ENCODE data around the gene ZNF575. TPM values are rescaled to one million over a fixed set of nuclear protein-coding genes. Genes with fewer than 3 reads are reported as not detected.
A peak's percentile ranks its signal among the peaks of the same experiment; 100 is the strongest.

The ZNF575 gene
- total RNA-seq, 1 donor from 2014 or later: not detected

DNA sequence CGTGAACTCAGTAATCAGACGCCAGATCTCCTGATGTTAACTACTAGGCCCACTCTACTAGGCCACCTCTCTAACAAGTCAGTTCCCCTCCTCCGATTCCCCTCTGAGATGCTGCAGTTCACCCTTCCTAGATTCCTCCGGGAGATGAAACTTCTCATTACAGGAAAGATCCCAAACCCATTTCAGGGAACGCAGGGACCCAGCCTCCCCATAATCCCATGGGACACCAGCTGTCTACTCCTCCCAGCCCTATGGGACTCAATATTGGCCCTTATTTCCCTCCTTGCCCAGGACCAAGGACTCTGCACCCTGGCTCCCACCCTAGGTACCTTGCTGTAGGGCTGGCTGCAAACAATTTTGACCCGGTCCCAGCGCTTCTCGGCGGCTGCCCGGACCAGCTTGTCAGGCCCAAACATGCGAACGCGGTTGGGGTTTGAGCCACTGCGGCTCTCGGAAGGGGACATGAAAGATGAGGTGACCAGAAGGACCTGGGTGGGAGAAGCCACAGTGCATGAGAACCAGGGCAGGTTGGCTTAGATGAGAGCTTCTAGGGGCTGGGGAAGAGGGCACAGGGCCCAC, 21.4 kb downstream of the ZNF575 start:
- H3K27me3 ChIP-seq (ENCODE audit: control insufficient read depth, insufficient read depth, low read length): no peaks in the 10 kb centered on the region
- H3K36me3 ChIP-seq (ENCODE audit: control insufficient read depth, insufficient read depth, low read length): peaks cover 24% of the 10 kb centered on the region
- DNase-seq (ENCODE audit: low read depth): no peak
- TF ChIP-seq CTCF (IDR thresholded peaks at IDR 0.05; ENCODE audit: insufficient read depth, low read length, severe bottlenecking): no peak
- no peak overlapping the region for H3K4me3 ChIP-seq (ENCODE audit: low read depth, low read length)
- FAIRE-seq: peak; percentile 72

DNA sequence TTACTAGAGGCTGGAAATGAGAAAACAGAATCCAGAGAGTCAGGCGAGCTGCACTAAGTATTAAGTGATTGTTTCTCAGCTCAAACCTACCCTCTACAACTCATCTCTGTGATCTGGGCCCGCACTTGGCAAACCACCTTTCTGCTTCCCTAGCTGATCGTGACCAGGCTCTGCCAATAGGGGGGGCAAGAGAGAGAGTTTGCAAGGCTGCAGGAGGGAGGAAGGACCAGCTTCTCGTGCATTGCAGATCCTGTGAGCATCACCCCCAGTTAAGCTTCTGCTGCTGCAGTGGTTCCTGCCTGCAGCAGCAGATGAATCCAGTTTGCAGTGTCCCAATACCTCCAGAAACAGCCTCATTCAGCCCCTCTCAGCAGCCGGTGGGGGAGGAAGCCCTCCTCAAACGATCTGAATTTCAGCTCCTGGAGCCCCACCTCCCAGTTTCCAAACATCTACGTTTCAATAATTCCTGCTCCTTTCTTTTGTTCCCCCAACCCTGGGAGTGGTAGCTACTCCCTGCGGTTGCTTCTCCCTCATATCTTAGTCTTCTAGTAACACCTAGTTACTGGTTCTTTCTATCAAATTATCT, 22.3 kb downstream of the ZNF575 start:
- H3K27me3 ChIP-seq (ENCODE audit: control insufficient read depth, insufficient read depth, low read length): no peaks in the 10 kb centered on the region
- peak; percentile 61 for DNase-seq (ENCODE audit: low read depth)
- FAIRE-seq: no peak
- H3K36me3 ChIP-seq (ENCODE audit: control insufficient read depth, insufficient read depth, low read length): peaks cover 24% of the 10 kb centered on the region
- peak; percentile 93 for TF ChIP-seq CTCF (IDR thresholded peaks at IDR 0.05; ENCODE audit: insufficient read depth, low read length, severe bottlenecking)
- no peak overlapping the region for H3K4me3 ChIP-seq (ENCODE audit: low read depth, low read length)

DNA sequence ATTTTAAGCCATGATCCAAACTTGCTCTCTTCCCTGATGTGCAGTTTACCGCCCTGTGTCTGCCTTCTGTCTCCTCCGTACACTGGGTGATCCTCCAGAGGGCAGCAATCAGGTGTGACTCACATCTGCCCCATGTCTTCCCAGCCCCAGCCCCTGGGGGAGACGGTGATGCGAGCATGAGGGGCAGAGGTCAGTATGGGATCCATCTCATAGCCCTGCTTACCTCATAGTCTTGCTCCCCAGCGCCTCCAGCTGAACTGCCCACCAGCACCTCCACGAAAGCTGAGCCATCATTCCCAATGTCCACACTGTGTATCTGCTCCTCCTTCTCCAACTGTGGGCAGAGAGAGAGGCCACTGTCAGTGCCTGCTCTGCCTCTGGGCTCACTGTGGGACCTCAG, 27.7 kb downstream of the ZNF575 start:
- FAIRE-seq (peak; percentile 18), DNase-seq (ENCODE audit: low read depth) (no peak)
- H3K27me3 ChIP-seq (ENCODE audit: control insufficient read depth, insufficient read depth, low read length): no peaks in the 10 kb centered on the region
- H3K4me3 ChIP-seq (ENCODE audit: low read depth, low read length): no peak overlapping the region
- peaks cover 1% of the 10 kb centered on the region for H3K36me3 ChIP-seq (ENCODE audit: control insufficient read depth, insufficient read depth, low read length)
- TF ChIP-seq CTCF (IDR thresholded peaks at IDR 0.05; ENCODE audit: insufficient read depth, low read length, severe bottlenecking): peak; percentile 3

GRCh38 chr19:43561139-43561970, 28.4 kb downstream of the ZNF575 start:
- no peak for TF ChIP-seq CTCF (IDR thresholded peaks at IDR 0.05; ENCODE audit: insufficient read depth, low read length, severe bottlenecking)
- Histone ChIP-seq H3K4me3 (ENCODE audit: low read depth, low read length) (no peak overlapping the region), H3K36me3 (ENCODE audit: control insufficient read depth, insufficient read depth, low read length) (peaks cover 1% of the 10 kb centered on the region), H3K27me3 (ENCODE audit: control insufficient read depth, insufficient read depth, low read length) (no peaks in the 10 kb centered on the region)
- FAIRE-seq (no peak), DNase-seq (ENCODE audit: low read depth) (no peak)

DNA sequence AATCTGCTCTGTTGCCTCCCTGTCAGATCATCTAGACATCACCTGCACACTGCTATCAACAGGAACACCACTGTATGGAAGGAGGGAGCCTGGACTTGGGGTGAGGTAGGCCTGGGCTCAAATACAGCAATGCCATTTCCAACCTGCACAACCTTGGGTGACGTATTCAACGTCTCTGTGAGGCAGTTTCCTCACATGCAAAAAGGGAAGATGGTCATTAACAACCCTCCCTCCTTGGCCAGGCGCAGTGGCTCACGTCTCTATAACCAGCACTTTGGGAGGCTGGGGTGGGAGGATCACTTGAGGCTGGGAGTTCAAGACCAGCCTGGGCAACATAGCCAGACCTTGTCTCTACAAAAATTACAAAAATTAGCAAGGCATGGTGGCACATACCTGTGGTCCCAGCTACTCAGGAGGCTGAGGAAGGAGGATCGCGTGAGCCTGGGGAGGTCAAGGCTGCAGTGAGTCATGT, 29.3 kb downstream of the ZNF575 start:
- no peaks in the 10 kb centered on the region for H3K27me3 ChIP-seq (ENCODE audit: control insufficient read depth, insufficient read depth, low read length)
- DNase-seq (ENCODE audit: low read depth) (no peak), FAIRE-seq (no peak)
- TF ChIP-seq CTCF (IDR thresholded peaks at IDR 0.05; ENCODE audit: insufficient read depth, low read length, severe bottlenecking): no peak
- no peak overlapping the region for H3K4me3 ChIP-seq (ENCODE audit: low read depth, low read length)
- peaks cover 1% of the 10 kb centered on the region for H3K36me3 ChIP-seq (ENCODE audit: control insufficient read depth, insufficient read depth, low read length)
